GM21515 (cell line): Measurements from ENCODE around the gene RECQL5.

Experiments used
- ATAC-seq: cut with Tn5 transposase; IDR thresholded peaks from one replicate; pipeline ENCODE4 v1.9.1; 2021; ENCODE audit not compliant: unreplicated experiment

The RECQL5 gene

DNA sequence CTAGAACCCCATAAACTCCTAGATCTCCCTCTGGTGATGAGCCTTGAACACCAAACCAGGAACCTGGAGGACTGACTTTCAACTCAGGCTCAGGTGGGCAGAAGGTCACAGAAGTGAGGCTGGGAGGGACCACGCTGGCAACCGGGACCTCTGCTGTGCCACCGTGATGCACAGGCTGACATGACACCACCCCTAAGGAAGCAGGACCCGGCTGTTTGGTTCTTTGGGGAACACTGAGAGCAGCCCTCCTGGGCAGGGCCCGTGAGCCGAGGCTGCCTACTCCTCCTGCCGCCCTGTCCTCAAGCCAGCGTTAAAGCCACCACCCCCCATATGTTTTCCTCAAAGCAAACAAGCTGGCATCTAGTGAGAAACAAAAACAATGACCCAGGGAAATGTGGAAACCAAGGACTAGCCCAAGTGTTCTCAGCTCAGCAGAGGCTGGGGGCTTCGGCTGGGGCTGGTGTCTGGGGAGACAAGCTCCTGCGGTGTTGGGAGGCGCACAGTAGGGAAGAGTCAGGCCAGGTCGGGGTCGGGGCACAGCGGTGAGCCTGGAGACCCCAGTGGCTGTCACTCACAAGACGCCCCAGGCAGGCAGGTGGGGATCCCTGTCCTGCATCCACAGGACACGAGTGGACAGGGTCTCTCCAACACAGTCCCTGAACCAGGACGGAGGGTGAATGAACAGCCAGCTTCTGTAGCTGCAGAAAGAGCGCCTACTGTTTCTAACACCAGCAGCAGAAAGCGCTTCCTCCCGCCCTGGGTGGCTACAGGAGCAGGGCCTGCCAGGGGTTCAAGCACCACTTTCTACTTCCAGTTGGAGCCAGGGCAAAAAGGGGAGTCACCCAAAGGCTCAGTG, 32.0 kb downstream of the RECQL5 start:
- no peak for ATAC-seq

DNA sequence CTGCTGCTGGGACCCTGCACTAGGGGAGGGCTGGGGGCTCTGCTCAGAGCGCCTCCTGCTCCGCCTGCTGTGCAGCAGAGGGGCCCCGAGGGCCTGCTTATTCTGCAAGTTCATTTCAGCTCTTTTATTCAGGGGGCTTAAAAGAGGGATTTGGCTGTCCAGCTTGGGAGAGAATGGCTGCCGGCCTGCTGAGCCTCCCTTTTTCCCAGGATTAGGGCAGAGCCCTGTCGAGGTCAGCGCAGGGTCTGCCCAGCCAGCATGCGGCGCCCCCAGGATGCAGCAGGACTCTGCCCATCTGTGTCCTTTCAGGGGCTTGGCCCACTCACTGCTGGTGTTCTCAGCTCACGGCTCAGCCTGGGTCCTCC, 32.6 kb downstream of the RECQL5 start:
- no peak for ATAC-seq

DNA sequence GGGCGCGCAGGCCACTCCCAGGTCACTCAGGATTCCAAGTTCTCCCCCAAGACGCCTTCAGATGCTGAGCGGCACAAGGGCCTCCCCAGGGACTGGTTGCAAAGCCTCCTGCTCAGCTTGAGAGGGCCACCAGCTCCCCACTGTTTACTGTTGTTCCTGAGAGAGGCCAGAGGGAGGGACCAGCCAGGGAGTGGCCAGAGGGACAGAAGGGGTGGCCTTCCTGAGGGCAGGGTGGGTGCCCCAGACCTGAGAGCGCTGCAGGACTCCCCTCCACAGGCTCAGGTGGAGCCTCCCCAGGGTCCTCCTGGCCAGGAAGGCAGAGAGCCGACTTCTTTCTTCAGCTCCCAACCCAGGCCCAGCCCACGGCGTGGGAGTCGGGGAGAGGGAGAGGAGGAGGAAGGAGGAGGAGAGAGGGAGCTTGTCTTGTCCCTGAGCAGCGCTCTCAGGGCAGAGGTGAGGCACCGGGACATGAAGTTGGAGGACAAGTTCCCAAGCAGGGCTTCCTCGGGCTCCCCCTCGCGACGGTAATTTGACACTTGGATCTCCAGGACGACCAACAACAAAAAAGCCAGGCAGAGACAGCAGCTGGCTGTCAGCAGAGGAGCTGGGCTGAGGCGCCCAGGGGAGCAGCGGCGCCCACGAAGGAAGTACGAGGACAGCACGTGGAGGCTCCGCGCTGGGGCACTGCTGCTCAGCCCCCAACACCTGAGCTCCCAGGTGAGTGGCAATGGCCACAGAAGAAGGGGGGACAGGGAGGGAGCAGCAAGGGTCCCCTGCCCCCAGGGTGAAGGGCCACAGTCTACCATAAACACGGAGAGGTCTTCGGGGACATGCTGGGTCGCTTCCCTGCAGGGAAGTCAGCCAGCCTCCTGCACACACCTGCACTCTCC, 33.2 kb downstream of the RECQL5 start:
- no peak for ATAC-seq

DNA sequence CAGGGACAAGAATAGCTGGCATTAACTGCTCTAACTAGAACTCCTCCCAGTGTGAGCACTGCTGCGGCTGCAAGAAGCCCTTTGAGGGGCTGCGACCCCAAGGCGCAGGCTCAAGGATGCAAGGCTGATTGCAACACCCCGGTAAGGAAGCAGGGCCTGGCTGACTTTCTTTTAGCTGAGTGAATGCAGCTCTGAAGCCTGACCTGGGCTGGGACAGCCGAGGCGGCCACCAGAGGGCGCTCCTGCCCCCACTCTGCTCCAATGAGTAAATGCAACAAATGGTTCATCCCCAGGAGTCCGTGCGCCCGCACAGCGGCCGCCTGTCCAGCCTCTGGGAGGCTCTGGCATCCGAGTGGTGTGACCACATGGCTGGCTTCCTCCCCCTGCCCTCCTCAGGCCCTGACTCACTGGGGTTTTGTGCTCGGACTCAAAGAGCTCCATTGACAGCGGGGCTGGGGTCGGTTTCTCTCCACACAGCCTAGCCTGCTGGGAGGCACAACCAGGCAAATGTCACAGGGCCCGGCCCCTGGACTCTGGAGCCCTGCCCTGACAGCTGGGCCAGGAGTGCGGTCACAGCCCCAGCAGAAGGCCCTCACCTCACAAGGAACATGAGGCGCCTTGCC, 34.0 kb downstream of the RECQL5 start, which contains the start of gene SMIM5:
Gene SMIM5 (plus strand): TSS at position 572 of the 623 bp plus-strand sequence. CDS start 6,768 bp downstream, outside the sequence.
- ATAC-seq: no peak

DNA sequence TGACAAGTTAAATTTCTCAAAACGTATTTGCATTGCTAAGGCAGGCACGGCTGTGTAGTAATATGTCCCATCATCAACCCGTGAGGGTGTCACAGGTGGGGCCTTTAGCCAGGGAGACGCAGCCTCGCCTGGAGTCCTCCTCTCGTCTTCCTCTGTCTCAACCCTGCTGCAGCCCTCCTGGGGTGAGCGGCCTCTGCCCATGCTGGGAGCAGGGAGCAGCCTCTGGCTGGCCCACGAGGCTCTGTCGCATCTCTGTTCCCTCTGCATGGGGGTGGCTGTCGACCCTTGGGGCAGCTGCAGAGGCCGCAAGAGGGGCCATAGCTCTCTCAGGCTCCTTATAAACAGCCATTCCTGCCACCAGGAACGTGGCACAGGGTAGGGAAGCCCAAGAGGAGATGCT, 34.5 kb downstream of the RECQL5 start:
- ATAC-seq: no peak

DNA sequence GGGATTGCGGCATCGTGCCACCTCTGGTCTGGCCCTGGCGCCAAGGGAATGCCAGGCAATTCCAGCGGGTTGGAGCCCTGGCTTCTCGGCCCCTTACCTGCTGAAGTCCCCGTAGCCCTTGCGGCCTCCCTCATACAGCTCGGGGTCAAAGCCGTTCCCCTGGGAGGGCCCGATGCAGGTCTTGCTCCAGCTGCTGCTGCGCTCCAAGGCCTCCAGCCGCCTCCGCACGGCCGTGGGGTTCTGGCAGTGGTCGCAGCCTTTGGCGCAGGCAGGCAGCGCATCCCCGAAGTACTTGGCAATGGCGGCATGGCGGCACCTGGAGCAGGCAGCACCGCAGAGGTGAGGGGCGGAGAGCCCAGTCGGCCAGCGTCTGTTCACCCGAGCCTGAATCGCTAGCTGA, 35.6 kb downstream of the RECQL5 start:
- no peak for ATAC-seq

DNA sequence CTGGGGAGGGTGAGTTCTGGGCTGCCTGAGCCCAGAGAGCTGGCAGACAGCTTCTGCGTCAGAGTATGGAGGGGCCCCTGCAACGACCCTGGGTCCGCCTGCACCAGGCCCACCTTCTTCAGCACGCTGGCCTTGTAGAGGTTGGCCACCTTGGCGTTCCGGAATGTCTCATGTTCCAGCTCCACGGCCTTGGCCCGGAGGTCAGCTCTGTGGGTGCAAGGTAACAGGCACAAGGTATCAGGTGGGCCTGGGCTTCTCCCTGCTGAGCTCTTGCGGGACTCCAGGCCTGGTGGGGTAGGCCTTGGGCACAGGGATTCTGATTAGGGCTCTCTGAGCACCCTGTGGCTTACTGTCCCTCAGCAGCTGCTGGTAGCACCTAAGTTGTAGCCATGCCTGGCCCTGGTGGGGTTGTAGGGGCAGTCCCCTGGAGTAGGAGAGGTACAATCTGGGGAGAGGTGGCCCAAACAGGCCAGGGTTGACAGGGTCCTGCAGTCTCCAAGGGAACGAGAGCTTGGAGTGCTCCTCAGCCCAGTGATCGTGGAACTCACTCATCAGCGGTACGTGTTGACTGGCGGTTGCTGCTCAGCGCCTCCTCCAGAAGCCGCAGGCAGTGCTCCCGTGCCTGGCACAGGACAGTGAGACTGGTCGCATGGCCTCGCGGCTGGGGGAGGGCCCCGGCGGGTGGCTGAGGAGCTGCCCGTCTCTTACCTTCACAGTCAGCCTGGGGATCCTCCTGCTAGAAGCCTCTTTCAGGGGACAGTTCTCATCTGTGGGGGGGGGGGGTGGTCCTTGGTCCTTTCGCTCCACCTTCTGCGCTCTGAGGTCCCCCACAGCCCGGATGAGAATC, 36.7 kb downstream of the RECQL5 start:
- ATAC-seq: no peak

DNA sequence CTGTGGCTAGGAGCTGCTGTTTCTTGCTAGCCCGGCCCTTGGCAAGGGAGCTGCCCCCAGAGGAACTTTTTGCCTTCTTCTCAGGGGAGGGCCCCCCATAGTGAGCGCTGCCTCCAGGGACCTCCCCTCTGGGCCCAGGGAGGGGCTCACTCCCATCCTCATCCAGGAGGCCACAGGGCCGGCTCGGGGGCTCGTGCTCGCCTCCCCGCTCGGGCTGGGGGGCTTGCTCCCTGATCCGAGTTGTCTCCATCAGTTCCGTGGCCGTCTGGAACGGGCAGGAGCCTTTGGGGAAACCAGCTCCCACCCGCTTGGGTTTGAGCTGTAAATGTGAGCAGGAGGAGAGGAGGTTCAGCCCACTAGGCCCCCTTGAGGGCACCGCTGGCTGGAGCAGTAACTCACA, 37.8 kb downstream of the RECQL5 start:
- ATAC-seq: no peak

DNA sequence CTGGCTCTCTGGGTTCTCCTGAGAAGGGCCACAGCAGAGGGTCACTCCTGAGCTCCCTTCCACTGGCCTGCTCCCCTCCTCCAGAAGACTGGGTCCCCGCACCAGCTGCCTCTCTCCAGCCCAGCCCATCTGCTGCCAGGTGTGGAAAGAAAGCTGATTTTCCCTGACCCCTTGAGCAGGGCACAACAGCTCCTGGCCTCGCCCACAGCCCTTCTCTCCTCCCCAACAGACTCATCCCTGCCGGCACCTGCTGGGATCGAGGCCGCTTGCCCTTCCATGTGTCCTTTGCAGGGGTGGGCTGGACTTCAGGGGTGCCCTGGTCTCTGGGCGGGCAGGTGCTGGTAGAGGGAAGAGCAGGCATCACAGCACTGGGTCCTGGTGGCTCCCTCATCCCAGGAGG, 38.5 kb downstream of the RECQL5 start:
- no peak for ATAC-seq

DNA sequence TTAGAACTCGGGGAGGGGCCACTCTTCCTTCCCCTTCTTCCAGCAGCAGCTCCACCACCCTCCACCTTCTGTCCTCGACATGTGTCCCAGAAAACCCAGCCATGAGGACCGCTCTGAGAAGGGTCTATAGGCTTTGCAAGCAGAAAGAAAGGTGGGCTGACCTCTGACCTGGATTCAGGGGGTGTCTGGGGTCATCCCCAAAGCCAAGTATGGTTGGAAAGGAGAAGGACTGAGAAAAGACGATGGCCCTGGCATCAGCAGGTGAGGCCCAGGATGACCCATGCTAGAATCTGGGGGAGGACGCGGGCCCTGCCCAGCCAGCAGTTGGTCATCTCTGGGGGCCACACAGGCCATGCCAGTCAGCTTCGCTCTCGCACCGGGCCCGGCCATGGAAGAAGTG, 39.9 kb downstream of the RECQL5 start:
- no peak for ATAC-seq

DNA sequence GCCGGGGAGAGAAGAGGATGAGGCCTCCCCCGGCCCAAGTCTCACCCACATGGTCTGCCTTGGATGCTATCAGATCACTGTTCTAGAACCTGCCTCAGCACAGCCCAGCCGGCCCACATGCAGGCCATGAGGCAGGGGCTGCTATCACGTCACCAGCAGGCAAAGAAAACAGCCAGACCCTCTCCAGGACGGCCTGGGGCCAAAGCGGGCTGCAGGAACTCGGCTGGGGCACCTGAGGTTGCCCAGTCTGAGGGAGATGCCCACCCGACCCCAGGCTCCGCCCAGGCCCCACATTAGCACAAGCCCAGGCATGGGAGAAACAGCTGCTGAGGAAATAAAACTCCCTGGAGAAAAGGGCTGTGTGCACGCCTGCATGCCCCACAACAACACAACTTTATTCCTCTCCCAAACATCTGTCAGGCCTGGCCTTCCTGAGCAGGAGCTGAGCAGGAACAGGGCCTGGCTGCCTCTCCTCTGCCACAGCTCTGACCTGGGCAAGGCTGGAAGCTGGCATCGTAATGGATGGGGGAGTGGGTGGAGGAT, 40.4 kb downstream of the RECQL5 start:
- no peak for ATAC-seq

DNA sequence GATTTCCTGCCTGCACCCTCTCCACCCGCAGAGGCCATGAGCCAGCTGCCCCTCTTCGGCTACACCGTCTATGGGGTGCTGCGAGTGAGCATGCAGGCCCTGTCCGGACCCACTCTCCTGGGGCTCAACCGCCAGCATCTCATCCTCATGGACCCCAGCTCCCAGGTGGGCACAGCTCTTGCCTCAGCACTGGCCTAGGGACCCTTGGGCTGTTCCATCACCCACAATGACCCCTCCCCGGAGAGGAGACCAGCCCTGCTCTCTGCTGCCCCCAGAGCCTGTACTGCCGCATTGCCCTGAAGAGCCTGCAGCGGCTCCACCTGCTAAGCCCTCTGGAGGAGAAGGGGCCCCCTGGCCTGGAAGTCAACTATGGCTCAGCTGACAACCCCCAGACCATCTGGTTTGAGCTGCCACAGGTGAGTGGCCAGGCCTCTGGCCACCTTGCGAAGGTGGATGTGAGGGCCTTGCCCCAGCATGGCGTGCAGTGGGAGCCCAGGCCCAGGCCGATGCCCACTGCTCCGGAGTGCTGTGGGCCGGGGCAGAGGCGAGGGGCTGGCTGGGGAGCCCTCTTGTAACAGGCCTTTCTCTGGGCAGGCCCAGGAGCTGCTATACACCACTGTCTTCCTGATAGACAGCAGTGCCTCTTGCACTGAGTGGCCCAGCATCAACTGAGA, 41.0 kb downstream of the RECQL5 start:
- ATAC-seq: no peak

DNA sequence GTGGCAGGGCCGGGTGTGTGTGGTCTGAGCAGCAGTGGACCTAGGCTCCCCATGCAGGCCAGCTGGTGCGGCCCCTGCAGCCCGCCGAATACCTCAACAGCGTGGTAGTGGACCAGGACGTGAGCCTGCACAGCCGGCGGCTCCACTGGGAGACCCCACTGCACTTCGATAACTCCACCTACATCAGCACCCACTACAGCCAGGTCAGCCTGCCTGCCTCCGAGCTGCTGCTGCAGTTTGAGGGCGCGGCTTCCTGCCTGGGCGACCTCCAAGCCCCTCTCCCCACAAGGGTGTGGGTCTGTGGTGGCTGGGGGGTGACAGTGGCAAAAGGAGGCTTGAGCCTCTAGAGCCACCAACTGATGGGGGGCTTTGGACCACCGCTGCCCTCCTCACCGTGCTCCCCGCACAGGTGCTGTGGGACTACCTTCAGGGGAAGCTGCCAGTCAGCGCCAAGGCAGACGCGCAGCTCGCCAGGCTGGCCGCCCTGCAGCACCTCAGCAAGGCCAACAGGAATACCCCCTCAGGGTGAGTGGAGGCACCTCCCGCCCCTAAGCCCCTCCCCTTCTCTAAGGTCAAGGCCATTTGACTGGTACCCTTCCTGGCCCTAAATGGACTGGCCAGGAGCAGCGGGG, 42.1 kb downstream of the RECQL5 start:
- ATAC-seq: no peak

DNA sequence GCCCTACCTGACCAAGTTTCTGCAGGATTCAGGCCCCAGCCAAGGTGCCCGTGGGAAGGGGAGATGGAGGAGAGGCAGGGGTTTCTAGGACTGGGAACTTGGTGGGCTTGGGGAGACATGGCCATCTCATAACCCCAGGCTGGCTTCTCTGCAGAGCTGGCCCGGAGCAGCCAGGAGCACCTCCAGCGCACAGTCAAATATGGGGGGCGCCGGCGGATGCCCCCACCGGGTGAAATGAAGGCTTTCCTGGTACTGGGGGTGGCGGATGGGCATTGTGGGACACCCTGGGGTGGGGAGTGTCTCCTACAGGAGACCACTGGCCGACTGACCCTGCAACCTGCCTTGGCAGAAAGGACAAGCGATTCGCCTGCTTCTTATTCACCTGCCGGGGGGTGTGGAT, 42.9 kb downstream of the RECQL5 start:
- ATAC-seq: no peak

DNA sequence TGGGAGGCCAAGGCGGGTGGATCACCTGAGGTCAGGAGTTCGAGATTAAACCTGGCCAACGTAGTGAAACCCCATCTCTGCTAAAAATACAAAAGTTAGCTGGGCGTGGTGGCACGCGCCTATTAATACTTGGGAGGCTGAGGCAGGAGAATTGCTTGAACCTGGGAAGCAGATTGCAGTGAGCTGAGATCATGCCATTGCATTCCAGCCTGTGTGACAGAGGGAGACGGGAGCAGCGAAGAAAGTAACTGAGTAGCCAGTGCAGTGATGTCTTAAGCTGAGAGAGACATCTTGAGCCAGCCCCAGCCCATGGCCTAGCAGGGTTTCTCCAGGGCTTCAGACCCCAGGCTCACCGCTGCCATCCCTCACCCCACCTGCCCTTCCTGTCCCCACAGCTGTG, 43.6 kb downstream of the RECQL5 start:
- no peak for ATAC-seq

DNA sequence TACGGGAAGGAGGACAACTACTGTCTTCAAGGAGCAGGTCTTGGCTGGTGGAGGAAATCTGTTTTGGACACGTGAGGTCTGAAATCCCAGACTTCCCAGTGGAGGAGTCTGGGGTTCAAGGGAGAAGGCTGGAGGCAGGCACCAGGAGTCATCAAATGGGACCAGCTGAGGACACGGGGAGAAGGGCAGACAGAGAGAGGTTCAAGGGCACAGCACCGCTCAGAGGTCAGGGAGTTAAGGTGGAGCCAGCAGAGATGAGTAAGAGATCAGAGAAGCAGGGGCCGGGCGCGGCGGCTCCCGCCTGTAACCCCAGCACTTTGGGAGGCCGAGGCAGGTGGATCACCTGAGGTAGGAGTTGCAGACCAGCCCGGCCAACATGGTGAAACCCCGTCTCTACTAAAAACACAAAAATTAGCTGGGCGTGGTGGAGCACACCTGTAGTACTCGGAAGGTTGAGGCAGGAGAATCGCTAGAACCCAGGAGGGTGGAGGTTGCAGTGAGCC, 44.1 kb downstream of the RECQL5 start:
- ATAC-seq: no peak

DNA sequence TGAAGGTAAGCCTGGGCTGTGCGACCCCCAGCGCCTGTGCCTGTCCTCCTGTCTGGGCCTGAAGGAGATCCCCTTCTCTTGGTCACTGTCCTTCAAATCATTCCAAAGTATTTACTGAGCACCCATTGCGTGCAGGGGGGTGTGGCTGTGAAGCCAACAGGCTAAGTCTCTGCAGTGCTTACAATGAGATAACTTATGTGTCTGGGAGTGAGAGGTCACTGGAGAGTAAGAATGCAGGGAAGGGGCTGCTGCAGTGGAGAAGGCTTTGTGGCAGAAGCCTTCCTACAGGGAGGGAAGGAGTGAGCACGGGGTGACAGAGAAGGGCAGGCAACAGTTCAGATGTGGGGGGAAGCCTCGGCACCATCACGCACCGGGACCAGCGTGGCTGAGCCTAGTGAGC, 44.9 kb downstream of the RECQL5 start:
- ATAC-seq: no peak

DNA sequence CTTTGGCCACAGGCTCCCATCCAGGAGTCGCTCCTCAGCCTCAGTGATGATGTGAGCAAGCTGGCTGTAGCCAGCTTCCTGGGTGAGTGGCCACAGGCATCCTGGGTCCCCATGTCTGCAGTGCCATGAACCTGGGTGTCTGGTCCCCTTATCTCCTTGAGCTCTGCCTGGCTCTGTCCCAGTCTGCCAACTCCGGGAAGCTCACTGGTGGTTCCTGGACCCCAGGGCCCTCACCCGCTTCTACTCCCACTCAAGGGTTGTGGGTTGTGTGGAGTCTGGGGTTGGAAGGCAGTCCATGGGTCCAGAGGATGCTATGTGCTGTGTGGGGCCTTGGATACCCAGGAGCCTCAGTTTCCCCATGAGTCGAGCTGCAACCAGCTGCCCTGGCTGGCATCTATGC, 45.5 kb downstream of the RECQL5 start:
- ATAC-seq: no peak
